Large intestine (tissue), 3 donors: ENCODE measurements around the gene DNAAF8. TPM values are rescaled to one million over a fixed set of nuclear protein-coding genes. Genes with fewer than 3 reads are reported as not detected.
A peak's percentile ranks its signal among the peaks of the same experiment; 100 is the strongest.

Experiments used
- DNase-seq, 2 donors: peaks; one replicate each; pipeline versions ENCODE4 v3.0.0 to v3.0.0-alpha.2; 2013
- H3K27ac ChIP-seq: one replicate; pipeline ENCODE4 v1.5.1; 2013; ENCODE audit warnings: low read length
- H3K27me3 ChIP-seq: 2 replicates; pipeline ENCODE4 v1.6.1; 2013; ENCODE audit warnings: low read length; ENCODE audit not compliant: control insufficient read depth, insufficient read depth
- H3K36me3 ChIP-seq: 2 replicates; pipeline ENCODE4 v1.6.1; 2013; ENCODE audit warnings: low read length; ENCODE audit not compliant: control insufficient read depth, insufficient read depth
- H3K4me1 ChIP-seq: one replicate; pipeline ENCODE4 v1.6.1; 2013; ENCODE audit warnings: low read length; ENCODE audit not compliant: control insufficient read depth, insufficient read depth
- H3K4me3 ChIP-seq: one replicate; pipeline ENCODE4 v1.5.1; 2013; ENCODE audit warnings: low read length
- H3K9me3 ChIP-seq: one replicate; pipeline ENCODE4 v1.6.1; 2013; ENCODE audit warnings: mild to moderate bottlenecking, low read depth, low read length, moderate library complexity; ENCODE audit not compliant: control insufficient read depth
- WGBS: methylation state at CpG from one replicate; pipeline ENCODE4 v1.1.5; 2013; ENCODE audit warnings: low lambda C conversion rate; ENCODE audit not compliant: insufficient coverage; 5-methylcytosine and 5-hydroxymethylcytosine counted together
- polyA plus RNA-seq: library from polyadenylated mRNA; unstranded; fragments of 120-200 nt; gene quantifications from one replicate; pipeline ENCODE4 v1.2.1, GENCODE V29; 2013

The DNAAF8 gene
- polyA plus RNA-seq, 1 donor, result 0.78 TPM

- Histone ChIP-seq H3K27ac (no peak overlapping the region), H3K9me3 (peaks cover 6% of the 10 kb centered on the region), H3K36me3 (peaks cover 55% of the 10 kb centered on the region), H3K4me1 (peaks cover 12% of the 10 kb centered on the region), H3K27me3 (no peaks in the 10 kb centered on the region), H3K4me3 (no peak overlapping the region)
- DNase-seq, result no peak
- no CpG with 5 or more reads among the region's 31 CpGs for WGBS
These were observed 44.3 kb upstream of the DNAAF8 start for GRCh38 chr16:4689864-4690704.

GRCh38 chr16:4690946-4691665 lies 43.2 kb upstream of the DNAAF8 start:
- Histone ChIP-seq H3K4me1 (peaks cover 21% of the 10 kb centered on the region), H3K9me3 (peaks cover 6% of the 10 kb centered on the region), H3K27ac (no peak overlapping the region), H3K36me3 (peaks cover 55% of the 10 kb centered on the region), H3K4me3 (no peak overlapping the region), H3K27me3 (no peaks in the 10 kb centered on the region)
- no peak for DNase-seq
- 100% methylated on average over 1 of the region's 19 CpGs for WGBS

- Histone ChIP-seq H3K27ac (no peak overlapping the region), H3K4me1 (peaks cover 29% of the 10 kb centered on the region), H3K9me3 (peaks cover 6% of the 10 kb centered on the region), H3K4me3 (no peak overlapping the region), H3K27me3 (no peaks in the 10 kb centered on the region), H3K36me3 (peaks cover 55% of the 10 kb centered on the region)
- no CpG with 5 or more reads among the region's 20 CpGs for WGBS
- no peak for DNase-seq
These were observed 42.5 kb upstream of the DNAAF8 start for GRCh38 chr16:4691666-4692412.

GRCh38 chr16:4692460-4693295 lies 41.7 kb upstream of the DNAAF8 start:
- H3K27me3 ChIP-seq, result no peaks in the 10 kb centered on the region
- peak overlapping the region; percentile 65 for H3K4me3 ChIP-seq
- peaks cover 56% of the 10 kb centered on the region for H3K36me3 ChIP-seq
- H3K4me1 ChIP-seq, result peaks cover 29% of the 10 kb centered on the region
- peaks cover 6% of the 10 kb centered on the region for H3K9me3 ChIP-seq
- DNase-seq, result no peak
- WGBS, result no CpG with 5 or more reads among the region's 31 CpGs
- H3K27ac ChIP-seq, result peak overlapping the region; percentile 55

GRCh38 chr16:4693296-4693955 lies 40.9 kb upstream of the DNAAF8 start, which contains the start of gene NUDT16L1:
TSS of gene NUDT16L1 (plus strand) at chr16:4693562. CDS start at chr16:4693727, 165 bp downstream.
- peaks cover 56% of the 10 kb centered on the region for H3K36me3 ChIP-seq
- peak within 1 kb of the TSS; percentile 83 for H3K27ac ChIP-seq
- peaks cover 29% of the 10 kb centered on the region for H3K4me1 ChIP-seq
- H3K27me3 ChIP-seq, result no peaks in the 10 kb centered on the region
- DNase-seq, result peak; percentile 97 to 98
- peaks cover 6% of the 10 kb centered on the region for H3K9me3 ChIP-seq
- no CpG with 5 or more reads among the region's 91 CpGs for WGBS
- H3K4me3 ChIP-seq, result peak within 1 kb of the TSS; percentile 78

- Histone ChIP-seq H3K36me3 (peaks cover 56% of the 10 kb centered on the region), H3K4me3 (peak overlapping the region; percentile 78), H3K9me3 (peaks cover 5% of the 10 kb centered on the region), H3K27me3 (no peaks in the 10 kb centered on the region), H3K4me1 (peaks cover 29% of the 10 kb centered on the region), H3K27ac (peak overlapping the region; percentile 83)
- WGBS, result no CpG with 5 or more reads among the region's 54 CpGs
- DNase-seq, result peak; percentile 57 to 68
These were observed 40.2 kb upstream of the DNAAF8 start for GRCh38 chr16:4693956-4694641.

- H3K4me1 ChIP-seq, result peaks cover 29% of the 10 kb centered on the region
- H3K27ac ChIP-seq, result peak overlapping the region; percentile 43
- no peak for DNase-seq
- peak overlapping the region; percentile 78 for H3K4me3 ChIP-seq
- no CpG with 5 or more reads among the region's 26 CpGs for WGBS
- peaks cover 3% of the 10 kb centered on the region for H3K9me3 ChIP-seq
- peaks cover 58% of the 10 kb centered on the region for H3K36me3 ChIP-seq
- H3K27me3 ChIP-seq, result no peaks in the 10 kb centered on the region
These were observed 39.5 kb upstream of the DNAAF8 start for GRCh38 chr16:4694642-4695451.

- Histone ChIP-seq H3K4me1 (peaks cover 29% of the 10 kb centered on the region), H3K36me3 (peaks cover 60% of the 10 kb centered on the region), H3K9me3 (peaks cover 3% of the 10 kb centered on the region), H3K27ac (no peak overlapping the region), H3K27me3 (no peaks in the 10 kb centered on the region), H3K4me3 (no peak overlapping the region)
- DNase-seq, result no peak
- no CpG with 5 or more reads among the region's 12 CpGs for WGBS
These were observed 38.7 kb upstream of the DNAAF8 start for GRCh38 chr16:4695473-4696171.
